Measurements from ENCODE around the gene SHANK3.

The SHANK3 gene

GRCh38 chr22:50695421-50696250 is 23.0 kb downstream of the SHANK3 start:
- in situ Hi-C loops (cut with HindIII; ENCODE audit: low pct_ligation_motif_present, low pct_unique_long_range_greater_than_20kb, low sequenced_read_pairs), result no loop called here
- no peak for DNase-seq

GRCh38 chr22:50696251-50696798 is 23.7 kb downstream of the SHANK3 start:
- in situ Hi-C loops (cut with HindIII; ENCODE audit: low pct_ligation_motif_present, low pct_unique_long_range_greater_than_20kb, low sequenced_read_pairs), result no loop called here
- DNase-seq, result no peak

GRCh38 chr22:50696799-50697561 is 24.4 kb downstream of the SHANK3 start:
- in situ Hi-C loops (cut with HindIII; ENCODE audit: low pct_ligation_motif_present, low pct_unique_long_range_greater_than_20kb, low sequenced_read_pairs), result no loop called here
- no peak for DNase-seq

GRCh38 chr22:50697667-50698506 is 25.3 kb downstream of the SHANK3 start:
- DNase-seq, result no peak
- in situ Hi-C loops (cut with HindIII; ENCODE audit: low pct_ligation_motif_present, low pct_unique_long_range_greater_than_20kb, low sequenced_read_pairs), result no loop called here

GRCh38 chr22:50698546-50698945 is 25.9 kb downstream of the SHANK3 start:
- DNase-seq, result no peak
- in situ Hi-C loops (cut with HindIII; ENCODE audit: low pct_ligation_motif_present, low pct_unique_long_range_greater_than_20kb, low sequenced_read_pairs), result no loop called here

GRCh38 chr22:50699001-50699755 is 26.6 kb downstream of the SHANK3 start:
- in situ Hi-C loops (cut with HindIII; ENCODE audit: low pct_ligation_motif_present, low pct_unique_long_range_greater_than_20kb, low sequenced_read_pairs), result no loop called here
- no peak for DNase-seq

GRCh38 chr22:50699756-50700386 is 27.2 kb downstream of the SHANK3 start:
- DNase-seq, result no peak
- in situ Hi-C loops (cut with HindIII; ENCODE audit: low pct_ligation_motif_present, low pct_unique_long_range_greater_than_20kb, low sequenced_read_pairs), result no loop called here

GRCh38 chr22:50700387-50701075 is 27.9 kb downstream of the SHANK3 start:
- DNase-seq, result no peak

GRCh38 chr22:50701076-50701419 is 28.4 kb downstream of the SHANK3 start:
- no peak for DNase-seq
- in situ Hi-C loops (cut with HindIII; ENCODE audit: low pct_ligation_motif_present, low pct_unique_long_range_greater_than_20kb, low sequenced_read_pairs), result no loop called here

More at GRCh38 chr22:50700387-50701075, 27.9 kb downstream of the SHANK3 start:
- in situ Hi-C loops (cut with HindIII; ENCODE audit: low pct_ligation_motif_present, low pct_unique_long_range_greater_than_20kb, low sequenced_read_pairs), result no loop called here

GRCh38 chr22:50701428-50702154 is 29.0 kb downstream of the SHANK3 start:
- DNase-seq, result no peak

GRCh38 chr22:50702261-50702671 is 29.6 kb downstream of the SHANK3 start:
- in situ Hi-C loops (cut with HindIII; ENCODE audit: low pct_ligation_motif_present, low pct_unique_long_range_greater_than_20kb, low sequenced_read_pairs), result no loop called here
- no peak for DNase-seq

More at GRCh38 chr22:50701428-50702154, 29.0 kb downstream of the SHANK3 start:
- in situ Hi-C loops (cut with HindIII; ENCODE audit: low pct_ligation_motif_present, low pct_unique_long_range_greater_than_20kb, low sequenced_read_pairs), result no loop called here

- in situ Hi-C loops (cut with HindIII; ENCODE audit: low pct_ligation_motif_present, low pct_unique_long_range_greater_than_20kb, low sequenced_read_pairs), result no loop called here
- no peak for DNase-seq
These were observed 30.4 kb downstream of the SHANK3 start for GRCh38 chr22:50702821-50703725.

- no peak for DNase-seq
- in situ Hi-C loops (cut with HindIII; ENCODE audit: low pct_ligation_motif_present, low pct_unique_long_range_greater_than_20kb, low sequenced_read_pairs), result no loop called here
These were observed 31.3 kb downstream of the SHANK3 start for GRCh38 chr22:50703726-50704509.

- in situ Hi-C loops (cut with HindIII; ENCODE audit: low pct_ligation_motif_present, low pct_unique_long_range_greater_than_20kb, low sequenced_read_pairs), result no loop called here
- DNase-seq, result no peak
These were observed 32.0 kb downstream of the SHANK3 start for GRCh38 chr22:50704510-50705218.

All from ACHN (cell line).